GM18519 (cell line): ENCODE results near the gene TRIM43.
"Not testable (repeated sequence)": the region's sequence is repeated elsewhere in the genome, so short reads cannot be mapped to it uniquely, and the experiment has no call there.

Experiments used
- ATAC-seq: cut with Tn5 transposase; IDR thresholded peaks from one replicate; pipeline ENCODE4 v1.9.1; 2021; ENCODE audit warnings: mild to moderate bottlenecking, moderate library complexity; ENCODE audit not compliant: unreplicated experiment, low FRiP score

Gene TRIM43

DNA sequence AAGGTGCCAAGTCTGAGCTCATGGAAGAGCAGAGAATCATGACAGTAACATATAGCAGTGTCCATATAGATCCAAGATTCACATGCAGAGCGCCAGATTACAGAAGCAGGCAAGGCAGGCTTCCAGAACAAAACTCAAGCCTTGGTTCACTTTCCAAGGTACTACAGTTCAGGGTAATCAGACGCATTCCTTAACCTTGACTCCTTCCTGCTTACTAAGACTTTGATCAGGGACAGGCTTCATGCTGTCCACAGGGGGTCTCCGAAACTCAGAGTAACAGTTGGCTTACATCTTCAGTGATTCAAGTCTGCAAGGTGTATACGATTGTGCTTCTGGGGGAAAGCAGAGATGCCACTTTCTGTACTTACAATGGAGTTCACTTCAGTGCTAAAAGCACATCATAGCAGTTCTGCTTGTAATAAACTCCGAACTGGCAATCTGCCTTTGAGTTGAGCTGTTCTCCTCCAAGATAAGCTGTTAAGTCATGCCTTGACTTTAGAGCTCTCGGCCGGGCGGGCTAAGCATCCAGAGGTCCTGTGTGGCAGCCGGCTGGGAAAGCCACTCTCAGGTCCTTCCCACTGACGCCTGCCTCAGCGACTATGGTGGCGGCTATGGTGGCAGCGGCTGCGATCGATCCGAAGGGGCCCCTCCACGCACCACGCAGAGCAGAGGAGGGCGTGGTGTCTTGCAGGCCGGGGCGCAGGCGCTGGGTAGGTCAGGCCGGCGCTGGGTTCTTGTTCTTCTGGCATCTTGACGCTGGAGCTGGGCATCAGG, 48.9 kb downstream of the TRIM43 start:
- not testable (repeated sequence) for ATAC-seq

DNA sequence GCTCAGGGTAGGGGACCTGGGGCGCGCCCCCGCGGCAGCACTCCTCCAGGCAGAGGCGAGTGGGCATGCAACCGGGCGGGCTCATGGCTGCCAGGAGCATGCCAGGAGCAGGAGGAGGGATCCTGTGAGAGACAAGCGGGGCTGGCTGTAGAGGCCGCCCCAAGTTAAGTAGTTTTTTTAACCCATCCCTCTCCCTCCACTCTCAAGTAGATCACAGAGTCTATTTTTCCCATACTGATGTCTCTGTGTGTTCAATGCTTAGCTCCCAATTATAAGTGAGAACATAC, 49.4 kb downstream of the TRIM43 start:
- not testable (repeated sequence) for ATAC-seq

DNA sequence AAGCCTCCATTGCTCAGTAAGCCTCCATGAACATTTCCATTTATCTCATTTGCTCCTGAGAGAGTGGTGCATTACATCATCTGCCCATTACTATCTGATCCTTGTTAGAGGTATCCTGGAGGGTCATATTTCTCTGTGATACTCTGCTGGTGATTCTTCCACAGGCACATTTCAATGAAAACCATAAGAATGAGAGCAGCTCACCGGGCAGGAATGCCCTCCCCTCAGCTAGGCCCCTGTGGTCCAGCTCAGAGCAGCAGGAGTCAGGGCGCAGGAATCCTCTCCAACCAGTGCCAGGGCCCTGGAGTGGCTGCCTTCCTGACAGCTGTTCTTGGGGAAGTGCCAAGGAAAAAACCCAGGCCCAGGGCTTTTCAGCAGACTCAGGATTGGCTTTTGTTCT, 50.0 kb downstream of the TRIM43 start:
- not testable (repeated sequence) for ATAC-seq

DNA sequence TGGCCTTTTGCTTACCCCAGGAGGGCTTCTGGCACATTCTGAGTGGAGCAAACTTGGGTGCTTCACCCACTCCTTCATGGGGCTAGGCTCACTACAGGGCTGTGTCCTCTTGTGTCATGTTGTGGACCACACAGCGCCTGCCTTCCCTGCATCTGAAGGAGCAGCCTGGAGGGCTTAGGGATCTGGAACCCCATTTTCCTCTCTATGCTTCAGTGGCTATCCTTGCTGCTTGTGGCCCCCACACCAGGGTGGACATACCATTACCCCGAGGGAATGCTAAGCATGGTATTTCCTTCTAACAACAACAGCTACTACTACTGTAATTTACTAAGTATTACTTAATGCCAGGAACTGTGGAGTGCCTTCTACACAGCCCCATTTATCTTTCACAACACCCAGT, 50.6 kb downstream of the TRIM43 start:
- not testable (repeated sequence) for ATAC-seq

DNA sequence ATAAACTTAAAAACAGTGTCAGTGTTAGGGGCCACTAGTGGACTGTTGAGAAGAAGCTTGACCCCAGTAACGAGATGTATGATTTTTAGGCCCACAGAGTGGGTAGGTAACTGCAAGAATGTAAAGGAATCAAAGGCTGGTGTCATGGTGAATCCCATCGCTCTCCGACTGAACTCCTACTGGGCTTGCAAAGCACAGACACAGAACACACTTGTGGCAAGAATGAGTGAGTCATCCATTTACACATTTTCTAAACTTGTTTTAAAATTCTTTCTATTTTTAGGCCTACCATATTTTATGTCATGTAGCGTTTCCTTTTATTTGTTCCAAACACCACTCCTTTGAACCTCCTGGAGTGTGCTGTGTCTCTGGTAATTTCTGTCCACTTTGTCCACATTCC, 51.1 kb downstream of the TRIM43 start:
- not testable (repeated sequence) for ATAC-seq

DNA sequence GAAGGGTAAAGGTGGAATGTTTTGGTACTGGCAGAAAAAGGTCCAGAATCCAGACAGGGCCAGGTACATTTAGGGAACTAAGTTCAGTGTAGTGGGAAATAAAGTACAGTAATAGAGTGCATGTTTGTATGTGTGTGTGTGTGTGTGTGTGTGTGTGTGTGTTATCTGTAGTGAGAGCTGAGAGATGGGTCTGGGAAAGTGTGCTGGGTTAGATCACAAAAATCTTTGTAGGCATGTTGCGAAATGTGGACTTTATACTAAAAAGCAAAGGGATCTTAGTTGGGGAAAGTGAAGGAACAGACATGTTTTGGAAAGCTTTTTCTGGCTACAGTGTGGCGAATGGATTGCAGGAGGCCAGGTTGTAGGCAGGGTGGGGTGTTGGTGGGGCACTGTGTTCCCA, 53.5 kb downstream of the TRIM43 start:
- not testable (repeated sequence) for ATAC-seq

DNA sequence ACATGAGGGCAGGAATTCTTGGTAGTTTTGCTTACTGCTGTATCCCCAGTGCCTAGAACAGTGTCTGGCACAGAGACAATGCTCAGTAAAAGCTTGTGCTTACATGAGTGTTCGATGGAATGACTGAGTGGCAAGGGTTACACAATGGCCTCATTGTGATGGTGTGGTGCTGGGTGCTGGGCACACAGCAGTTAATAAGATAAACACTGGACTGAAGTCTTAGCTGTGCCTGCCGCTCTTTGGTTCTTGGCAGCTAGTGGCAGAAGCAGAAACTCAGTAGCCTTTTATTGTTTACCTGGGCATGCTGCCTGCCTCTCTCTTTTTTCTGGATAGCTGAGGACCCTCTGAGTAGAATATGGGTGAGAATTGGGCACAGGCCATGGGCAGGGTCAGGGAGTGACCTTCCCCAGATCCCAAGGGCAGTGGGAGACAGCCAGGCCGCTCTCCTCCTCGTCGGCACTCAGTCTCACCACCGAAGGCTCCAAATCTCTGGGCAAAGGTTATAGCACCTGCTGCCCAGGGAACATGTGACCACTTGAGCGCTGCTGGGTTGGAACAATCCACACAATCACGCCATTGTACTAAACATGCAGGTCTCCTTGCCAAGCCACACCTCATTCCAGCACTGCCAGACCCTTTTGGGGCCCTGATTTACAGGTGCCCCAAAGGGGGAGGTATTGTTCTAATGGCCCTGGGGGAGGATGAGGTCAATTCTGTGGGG, 54.6 kb downstream of the TRIM43 start:
- ATAC-seq = not testable (repeated sequence)

DNA sequence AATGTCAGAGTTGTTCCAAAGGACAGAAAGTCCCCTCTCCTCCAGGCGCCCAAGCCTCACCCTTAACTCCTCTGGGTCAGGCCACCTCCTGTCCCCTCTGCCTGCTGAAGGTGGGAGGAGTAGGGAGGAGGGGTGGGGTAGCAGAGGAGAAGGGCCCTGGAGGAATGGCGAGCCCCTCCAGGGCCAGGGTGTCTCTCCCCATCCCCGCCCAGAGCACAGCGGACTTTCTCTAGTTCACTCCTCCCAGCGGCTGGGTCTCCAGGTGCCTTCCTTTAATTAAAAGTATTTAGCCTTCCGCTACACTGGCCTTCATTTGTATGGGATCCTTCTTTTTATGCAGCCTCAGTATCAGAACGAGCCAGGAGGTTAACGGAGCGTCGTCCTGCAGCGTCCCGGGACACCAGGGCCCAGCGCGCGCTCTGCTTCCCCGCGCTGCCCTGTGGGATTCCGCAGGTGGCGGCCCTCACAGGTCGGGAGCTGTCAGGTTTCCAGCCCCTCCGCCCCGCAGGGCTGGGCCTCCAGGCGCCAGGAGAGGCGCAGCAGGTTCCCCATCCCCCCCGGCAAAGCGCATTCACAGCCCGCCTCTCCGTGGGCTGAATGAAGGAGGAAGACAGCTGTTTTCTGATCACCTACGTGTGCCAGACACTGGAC, 57.2 kb downstream of the TRIM43 start:
- ATAC-seq = not testable (repeated sequence)
